GM10266 (cell line): ENCODE data around the gene RNPEPL1.
A peak's percentile ranks its signal among the peaks of the same experiment; 100 is the strongest.

Experiments
- DNase-seq: peaks from one replicate; pipeline ENCODE4 v3.0.0; 2012; ENCODE audit errors: extremely low spot score
- CTCF ChIP-seq: IDR thresholded peaks from 2 replicates; pipeline ENCODE4 v1.5.1; 2012; ENCODE audit warnings: mild to moderate bottlenecking, low read depth; ENCODE audit not compliant: control insufficient read depth, insufficient read depth; ENCODE audit errors: missing control alignments

RNPEPL1 gene

GRCh38 chr2:240556553-240557100, 11.7 kb upstream of the RNPEPL1 start:
- peak; percentile 56 for TF ChIP-seq CTCF
- DNase-seq, result peak; percentile 70

GRCh38 chr2:240557101-240557751, 11.1 kb upstream of the RNPEPL1 start:
- DNase-seq, result no peak
- TF ChIP-seq CTCF, result no peak

GRCh38 chr2:240557808-240558207, 10.5 kb upstream of the RNPEPL1 start, which contains the start of gene ANKMY1:
Gene ANKMY1, minus strand, starts transcription at chr2:240557988. Its CDS starts 653 bp downstream, at chr2:240557335.
- no peak for TF ChIP-seq CTCF
- DNase-seq, result peak; percentile 87

GRCh38 chr2:240558236-240558761, 10.0 kb upstream of the RNPEPL1 start:
- no peak for DNase-seq
- no peak for TF ChIP-seq CTCF

GRCh38 chr2:240559286-240559685, 9.0 kb upstream of the RNPEPL1 start:
- TF ChIP-seq CTCF, result no peak
- DNase-seq, result no peak

- DNase-seq, result peak; percentile 95
- no peak for TF ChIP-seq CTCF
Measured at GRCh38 chr2:240560084-240560479, 8.2 kb upstream of the RNPEPL1 start, which contains the start of gene DUSP28. Gene DUSP28, plus strand, starts transcription at chr2:240560357. Its CDS starts 328 bp downstream, at chr2:240560685.
